ENCODE data around the gene SLC44A2.

The SLC44A2 gene

DNA sequence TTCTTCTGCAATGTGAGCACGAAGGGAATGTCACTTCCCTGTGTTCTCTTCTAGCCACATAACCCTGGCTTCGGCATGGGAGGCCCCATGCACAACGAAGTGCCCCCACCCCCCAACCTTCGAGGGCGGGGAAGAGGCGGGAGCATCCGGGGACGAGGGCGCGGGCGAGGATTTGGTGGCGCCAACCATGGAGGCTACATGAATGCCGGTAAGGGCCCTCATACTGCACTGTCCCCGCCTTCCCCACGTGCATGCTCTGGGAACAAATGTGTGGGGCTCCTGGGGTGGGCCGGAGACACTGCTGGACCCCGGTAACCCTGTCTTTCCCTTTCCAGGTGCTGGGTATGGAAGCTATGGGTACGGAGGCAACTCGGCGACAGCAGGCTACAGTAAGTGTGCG, 58.2 kb downstream of the SLC44A2 start:
- no peak for DNase-seq

GRCh38 chr19:10685210-10685609, 59.9 kb downstream of the SLC44A2 start:
- no peak for DNase-seq

DNA sequence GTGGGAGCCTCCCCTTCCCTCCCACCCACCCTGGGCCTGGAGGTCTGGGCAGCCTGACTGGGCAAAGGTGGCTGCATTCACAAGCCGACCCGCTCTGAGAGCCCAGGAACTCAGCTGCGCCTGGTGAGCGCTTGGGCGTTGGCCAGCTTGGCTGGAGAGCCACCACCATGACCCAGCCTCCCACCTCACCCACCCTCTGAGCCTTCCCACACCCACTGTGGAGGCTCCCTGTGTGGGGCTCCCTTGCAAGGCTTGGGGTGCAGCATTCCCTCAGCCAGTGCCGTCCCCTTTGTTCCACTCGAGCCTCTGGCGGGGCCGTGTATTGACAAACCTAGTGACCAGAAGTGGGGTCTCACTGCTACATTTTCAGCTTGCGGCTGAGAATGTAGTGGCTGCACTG, 60.8 kb downstream of the SLC44A2 start:
- DNase-seq = no peak

DNA sequence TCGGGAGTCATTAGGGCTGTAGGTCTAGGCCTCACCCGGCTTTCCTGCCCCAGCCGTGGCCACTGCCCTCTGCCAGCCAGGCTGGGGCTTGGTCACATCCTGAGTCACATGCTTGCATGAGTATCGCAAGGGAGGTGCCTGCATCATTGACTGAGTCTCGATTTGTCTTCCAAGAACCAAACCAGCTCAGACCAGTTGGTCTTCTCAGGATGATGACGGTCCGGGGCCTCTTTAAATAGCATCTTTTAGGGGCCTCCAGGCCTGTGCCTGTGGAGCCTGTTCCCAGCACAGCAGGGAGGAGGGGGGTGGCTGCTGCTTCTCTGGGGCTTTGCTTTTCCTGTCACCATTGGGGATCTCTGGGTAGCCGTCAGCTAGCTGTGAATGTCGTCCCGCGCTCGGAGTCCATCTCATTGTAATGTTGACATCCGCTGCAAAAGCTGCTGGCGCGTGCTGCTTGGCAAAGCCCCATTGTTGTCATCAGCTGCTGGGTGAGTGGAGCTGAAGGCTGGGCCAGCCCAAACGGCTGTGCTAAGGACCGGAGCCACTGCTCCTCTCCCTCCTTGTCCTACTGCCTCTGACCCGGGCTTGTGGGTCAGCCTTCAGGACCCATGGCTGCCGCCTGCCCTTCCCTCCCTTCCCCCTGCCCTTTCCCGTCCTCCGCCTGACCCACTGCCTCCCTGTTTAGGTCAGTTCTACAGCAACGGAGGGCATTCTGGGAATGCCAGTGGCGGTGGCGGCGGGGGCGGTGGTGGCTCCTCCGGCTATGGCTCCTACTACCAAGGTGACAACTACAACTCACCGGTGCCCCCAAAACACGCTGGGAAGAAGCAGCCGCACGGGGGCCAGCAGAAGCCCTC, 61.5 kb downstream of the SLC44A2 start:
- DNase-seq = no peak

DNA sequence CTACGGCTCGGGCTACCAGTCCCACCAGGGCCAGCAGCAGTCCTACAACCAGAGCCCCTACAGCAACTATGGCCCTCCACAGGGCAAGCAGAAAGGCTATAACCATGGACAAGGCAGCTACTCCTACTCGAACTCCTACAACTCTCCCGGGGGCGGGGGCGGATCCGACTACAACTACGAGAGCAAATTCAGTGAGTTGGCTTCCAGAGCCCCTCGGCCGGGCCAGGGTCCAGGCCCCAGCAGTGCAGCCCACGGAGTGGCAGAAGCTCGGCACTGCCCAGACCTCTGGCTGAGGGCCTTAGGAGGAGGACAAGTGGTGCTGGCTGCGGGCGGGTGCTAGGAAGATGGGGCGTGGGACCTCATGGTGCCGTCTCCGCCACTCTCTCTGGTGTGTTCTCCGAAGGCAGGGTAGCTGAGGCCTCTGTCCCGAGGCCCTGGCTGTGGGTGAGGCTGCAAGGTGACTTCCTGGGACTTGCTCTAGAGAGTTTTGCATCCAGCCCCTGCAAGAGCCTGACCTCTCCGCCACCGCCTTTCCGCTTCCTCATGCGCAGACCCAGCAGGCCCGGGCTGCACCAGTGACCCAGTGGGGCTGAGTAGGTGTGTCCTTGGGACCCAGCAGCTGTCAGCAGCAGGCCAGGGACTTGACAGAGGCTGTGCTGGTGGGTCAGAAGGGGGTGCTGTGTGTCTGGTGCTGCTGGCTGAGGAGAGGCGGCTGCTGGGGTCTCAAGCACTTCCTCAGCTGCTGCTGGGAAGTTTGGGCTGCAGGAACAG, 62.4 kb downstream of the SLC44A2 start:
- DNase-seq = no peak

DNA sequence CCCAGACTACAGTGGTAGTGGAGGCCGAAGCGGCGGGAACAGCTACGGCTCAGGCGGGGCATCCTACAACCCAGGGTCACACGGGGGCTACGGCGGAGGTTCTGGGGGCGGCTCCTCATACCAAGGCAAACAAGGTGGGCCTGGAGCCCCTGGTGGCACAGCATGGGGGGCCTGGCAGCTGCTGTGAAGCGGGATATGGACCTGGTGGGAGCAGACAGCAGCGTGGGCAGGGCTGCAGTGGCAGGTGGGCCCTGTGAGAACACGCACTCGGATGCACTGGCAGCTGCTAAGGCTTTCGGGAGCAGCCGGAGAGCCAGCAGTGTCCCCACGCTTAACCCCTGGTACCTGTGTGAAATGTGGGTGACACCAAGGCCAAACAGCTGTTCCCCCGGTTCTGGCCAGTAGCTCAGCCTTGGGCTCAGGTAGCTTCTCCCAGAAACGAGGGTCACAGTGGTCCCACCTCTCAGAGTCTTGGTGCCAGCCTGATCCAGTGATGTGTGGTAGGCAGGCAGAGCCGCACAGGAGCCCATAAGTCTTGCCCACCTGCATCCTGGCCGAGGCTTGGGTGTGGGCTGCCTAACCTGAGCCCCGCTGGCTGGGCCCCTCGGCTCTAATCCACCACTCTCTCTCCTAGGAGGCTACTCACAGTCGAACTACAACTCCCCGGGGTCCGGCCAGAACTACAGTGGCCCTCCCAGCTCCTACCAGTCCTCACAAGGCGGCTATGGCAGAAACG, 63.4 kb downstream of the SLC44A2 start:
- no peak for DNase-seq

GRCh38 chr19:10690341-10690781, 65.0 kb downstream of the SLC44A2 start:
- DNase-seq = no peak

GRCh38 chr19:10691178-10691881, 66.0 kb downstream of the SLC44A2 start:
- no peak for DNase-seq

GRCh38 chr19:10691883-10692282, 66.5 kb downstream of the SLC44A2 start:
- no peak for DNase-seq

- no peak for DNase-seq
These were observed 67.4 kb downstream of the SLC44A2 start for GRCh38 chr19:10692673-10693264.
